SK-N-SH (cell line): ENCODE data around the gene DEPDC1B. TPM values are rescaled to one million over a fixed set of nuclear protein-coding genes. Genes with fewer than 3 reads are reported as not detected.

Experiments
- CTCF ChIA-PET: fragments of 300-600, 350-600 bp; formaldehyde crosslinking; extraction: SDS; loops from one replicate; lab custom pipeline; 2021; lab: Yijun Ruan, JAX
- POLR2A ChIA-PET: fragments of 350-600 bp; sonication (Branson Sonifier 250); formaldehyde crosslinking; extraction: SDS; loops from one replicate; lab custom pipeline; 2020; ENCODE audit warnings: antibody characterized with exemption, inconsistent platforms; lab: Yijun Ruan, JAX
- DNase-seq: peaks from one replicate; pipeline ENCODE4 v3.0.0; 2012
- H2AFZ ChIP-seq: fragments of 200-600 bp; sonication (generic); 2 replicates; pipeline ENCODE4 v1.8.1; 2016; ENCODE audit warnings: antibody characterized with exemption, mild to moderate bottlenecking, low read depth
- H3F3A ChIP-seq: fragments of 200-600 bp; sonication (generic); replicated peaks from 2 replicates; pipeline ENCODE3; 2016; ENCODE audit warnings: antibody characterized with exemption, mild to moderate bottlenecking; ENCODE audit not compliant: insufficient read depth
- H3K27ac ChIP-seq, 2 experiments: fragments of 200-500 bp in 1 of 2; fragments of 200-600 bp in 1 of 2; sonication (Bioruptor generic) in 1 of 2; sonication (generic), shearing (Covaris generic) in 1 of 2; 2 replicates each; pipeline versions ENCODE4 v1.5.1 to v1.6.1; 2014 to 2016; ENCODE audit warnings: low read depth in 2 of 2, inconsistent platforms in 1 of 2, low read length in 1 of 2, mild to moderate bottlenecking in 1 of 2, mixed read lengths in 1 of 2
- H3K27me3 ChIP-seq: fragments of 200-600 bp; sonication (generic), shearing (Covaris generic); 2 replicates; pipeline ENCODE4 v1.6.1; 2016; ENCODE audit warnings: mixed run types; ENCODE audit not compliant: insufficient read depth
- H3K36me3 ChIP-seq, 2 experiments: fragments of 200-500 bp in 1 of 2; fragments of 200-600 bp in 1 of 2; sonication (Bioruptor generic) in 1 of 2; sonication (generic) in 1 of 2; replicated peaks in 1 of 2; 2 replicates each; pipeline versions ENCODE3 to v1.5.1; 2014 to 2016; ENCODE audit warnings: low read length in 1 of 2, mild to moderate bottlenecking in 1 of 2; ENCODE audit not compliant: insufficient read depth in 2 of 2, control insufficient read depth in 1 of 2
- H3K4me1 ChIP-seq, 2 experiments: fragments of 200-500 bp in 1 of 2; fragments of 200-600 bp in 1 of 2; sonication (Bioruptor generic) in 1 of 2; sonication (generic), shearing (Covaris generic) in 1 of 2; 2 replicates each; pipeline versions ENCODE4 v1.5.1 to v1.6.1; 2014 to 2016; ENCODE audit warnings: low read depth in 1 of 2, low read length in 1 of 2, mixed run types in 1 of 2; ENCODE audit not compliant: insufficient read depth in 2 of 2, control insufficient read depth in 1 of 2
- H3K4me2 ChIP-seq: fragments of 200-600 bp; sonication (generic), shearing (Covaris generic); 2 replicates; pipeline ENCODE4 v1.6.1; 2017; ENCODE audit warnings: mixed run types
- H3K4me3 ChIP-seq, 2 experiments: fragments of 200-500 bp in 1 of 2; fragments of 200-600 bp in 1 of 2; sonication (Bioruptor generic) in 1 of 2; sonication (generic), shearing (Covaris generic) in 1 of 2; 2 replicates each; pipeline versions ENCODE4 v1.5.1 to v1.8.1; 2014 to 2016; ENCODE audit warnings: low read depth in 2 of 2, inconsistent platforms in 1 of 2, low read length in 1 of 2, mild to moderate bottlenecking in 1 of 2, mixed read lengths in 1 of 2, moderate library complexity in 1 of 2
- H3K79me2 ChIP-seq: fragments of 200-600 bp; sonication (generic); 2 replicates; pipeline ENCODE4 v1.8.1; 2017; ENCODE audit warnings: mild to moderate bottlenecking; ENCODE audit not compliant: insufficient read depth
- H3K9ac ChIP-seq: fragments of 200-600 bp; sonication (generic); 2 replicates; pipeline ENCODE4 v1.6.1; 2017; ENCODE audit warnings: mixed run types
- H3K9me2 ChIP-seq: fragments of 200-600 bp; sonication (generic); 2 replicates; pipeline ENCODE4 v1.6.1; 2017; ENCODE audit warnings: mixed run types
- H3K9me3 ChIP-seq: fragments of 200-600 bp; sonication (generic); 2 replicates; pipeline ENCODE4 v1.6.1; 2017; ENCODE audit warnings: mixed run types, mild to moderate bottlenecking, moderate library complexity
- H4K20me1 ChIP-seq: fragments of 200-600 bp; sonication (generic); 2 replicates; pipeline ENCODE4 v1.6.1; 2017; ENCODE audit warnings: mild to moderate bottlenecking, mixed run types; ENCODE audit not compliant: insufficient read depth
- CTCF ChIP-seq: fragments of 200-600 bp; sonication (generic); IDR thresholded peaks from 2 replicates; pipeline ENCODE4 v1.6.1; 2017; ENCODE audit warnings: antibody characterized with exemption, mild to moderate bottlenecking, moderate library complexity
- ELF1 ChIP-seq: IDR thresholded peaks from 2 replicates; pipeline ENCODE4 v1.4.0; 2012
- EP300 ChIP-seq, 2 experiments: IDR thresholded peaks; 2 replicates each; pipeline versions ENCODE4 v1.4.0 to v1.6.1; 2012; ENCODE audit warnings: borderline replicate concordance in 1 of 2, low read depth in 1 of 2, low read length in 1 of 2
- FOSL2 ChIP-seq: IDR thresholded peaks from 2 replicates; pipeline ENCODE4 v1.4.0; 2012; ENCODE audit warnings: low read depth, mild to moderate bottlenecking, moderate library complexity, borderline replicate concordance
- FOXJ3 ChIP-seq: sonication (generic); formaldehyde crosslinking; IDR thresholded peaks from 2 replicates; pipeline ENCODE4 v1.5.1; 2020; ENCODE audit warnings: mild to moderate bottlenecking, missing genetic modification reagents
- FOXM1 ChIP-seq: IDR thresholded peaks from 2 replicates; pipeline ENCODE4 v1.4.0; 2012; ENCODE audit warnings: low read depth, mild to moderate bottlenecking
- GATA2 ChIP-seq: sonication (generic); formaldehyde crosslinking; IDR thresholded peaks from 2 replicates; pipeline ENCODE4 v1.5.0; 2020; ENCODE audit warnings: mild to moderate bottlenecking, missing genetic modification reagents
- MXI1 ChIP-seq: IDR thresholded peaks from 2 replicates; pipeline ENCODE4 v1.6.1; 2012; ENCODE audit warnings: mild to moderate bottlenecking, low read depth, low read length, improper control_type of control experiment
- NFIC ChIP-seq: IDR thresholded peaks from 2 replicates; pipeline ENCODE4 v1.4.0; 2012; ENCODE audit warnings: borderline replicate concordance
- NRF1 ChIP-seq: IDR thresholded peaks from 2 replicates; pipeline ENCODE4 v1.6.1; 2012; ENCODE audit warnings: low read depth, mild to moderate bottlenecking, low read length
- POLR2AphosphoS5 ChIP-seq: IDR thresholded peaks from 2 replicates; pipeline ENCODE4 v1.6.1; 2012; ENCODE audit warnings: low read depth, low read length
- RAD21 ChIP-seq: IDR thresholded peaks from 2 replicates; pipeline ENCODE4 v1.6.1; 2012; ENCODE audit warnings: mild to moderate bottlenecking, low read length
- RXRA ChIP-seq: IDR thresholded peaks from 2 replicates; pipeline ENCODE4 v1.4.0; 2012; ENCODE audit warnings: low read depth, mild to moderate bottlenecking, borderline replicate concordance
- SMC3 ChIP-seq: IDR thresholded peaks from 2 replicates; pipeline ENCODE4 v1.6.1; 2012; ENCODE audit warnings: low read depth, low read length, improper control_type of control experiment
- TEAD4 ChIP-seq: IDR thresholded peaks from 2 replicates; pipeline ENCODE4 v1.4.0; 2012; ENCODE audit warnings: mild to moderate bottlenecking, borderline replicate concordance; ENCODE audit not compliant: insufficient read depth
- USF1 ChIP-seq: IDR thresholded peaks from 2 replicates; pipeline ENCODE4 v1.4.0; 2012; ENCODE audit warnings: low read depth, borderline replicate concordance
- WGBS: methylation state at CpG from one replicate; pipeline ENCODE4 v1.1.6; 2017; ENCODE audit warnings: low lambda C conversion rate; 5-methylcytosine and 5-hydroxymethylcytosine counted together
- polyA plus RNA-seq, 3 experiments: library from polyadenylated mRNA; depleted of rRNA; stranded (reverse); fragments of >200 nt; gene quantifications; 2 replicates each; pipeline ENCODE4 v1.2.3, GENCODE V29; 2012
- TF ChIP-seq, protein P1 (sequence below): fragments of 150-350 bp; IDR thresholded peaks from 2 replicates; pipeline ENCODE4 v1.6.1; 2016; ENCODE audit warnings: mild to moderate bottlenecking, low read depth, low read length
- TF ChIP-seq, protein P2 (sequence below): fragments of 150-350 bp; IDR thresholded peaks from 2 replicates; pipeline ENCODE4 v1.6.1; 2017; ENCODE audit warnings: antibody characterized with exemption, low read length, low read depth, borderline replicate concordance
- TF ChIP-seq, protein P3 (sequence below): IDR thresholded peaks from 2 replicates; pipeline ENCODE4 v1.4.0; 2012; ENCODE audit warnings: low read depth, borderline replicate concordance
- TF ChIP-seq, protein P4 (sequence below): IDR thresholded peaks from 2 replicates; pipeline ENCODE4; 2012
- TF ChIP-seq, protein P5 (sequence below): IDR thresholded peaks from 2 replicates; pipeline ENCODE4 v1.4.0; 2012; ENCODE audit warnings: low read depth

Gene DEPDC1B
- polyA plus RNA-seq, 1 of the 3 experiments (the other 2 are of a cell fraction), result 4.7 TPM

DNA sequence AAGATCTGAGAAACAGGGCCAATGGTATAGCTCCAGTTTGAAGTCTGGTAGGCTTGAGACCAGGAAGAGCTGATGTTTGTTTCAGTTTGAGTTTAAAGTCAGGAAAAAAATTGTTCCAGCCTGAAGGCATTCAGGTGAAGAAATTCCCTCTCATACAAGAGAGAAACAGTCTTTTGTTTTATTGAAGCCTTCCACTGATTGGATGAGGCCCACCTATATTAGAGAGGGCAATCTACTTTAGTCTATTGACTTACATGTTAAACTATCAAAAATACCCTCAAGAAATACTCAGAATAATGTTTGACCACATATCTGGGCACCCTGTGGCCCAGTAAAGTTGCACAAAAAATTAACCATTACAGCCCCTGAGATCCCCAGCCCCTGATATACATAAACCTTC is 5.2 kb upstream of the DEPDC1B start:
- POLR2A ChIA-PET, result no interaction called here
- Histone ChIP-seq H4K20me1 (no peaks in the 10 kb centered on the region), H2AFZ (no peak overlapping the region), H3K9ac (no peak overlapping the region), H3K4me3 (no peak overlapping the region), H3K4me1 (peaks cover 0 to 3% of the 10 kb centered on the region in 2 experiments; a peak in 2 of 4 replicates), H3K36me3 (no peaks in the 10 kb centered on the region), H3K27ac (no peak overlapping the region), H3F3A (no peaks in the 10 kb centered on the region), H3K9me3 (no peaks in the 10 kb centered on the region), H3K9me2 (no peaks in the 10 kb centered on the region), H3K27me3 (no peaks in the 10 kb centered on the region; the same call in 1 of the 2 replicates), H3K79me2 (no peaks in the 10 kb centered on the region), H3K4me2 (no peak overlapping the region)
- TF ChIP-seq EP300 (IDR thresholded peaks at IDR 0.05; ENCODE audit: borderline replicate concordance in 1 of 2, low read depth in 1 of 2, low read length in 1 of 2), result no peak
- TF ChIP-seq NRF1, result no peak
- TF ChIP-seq, protein P1, sequence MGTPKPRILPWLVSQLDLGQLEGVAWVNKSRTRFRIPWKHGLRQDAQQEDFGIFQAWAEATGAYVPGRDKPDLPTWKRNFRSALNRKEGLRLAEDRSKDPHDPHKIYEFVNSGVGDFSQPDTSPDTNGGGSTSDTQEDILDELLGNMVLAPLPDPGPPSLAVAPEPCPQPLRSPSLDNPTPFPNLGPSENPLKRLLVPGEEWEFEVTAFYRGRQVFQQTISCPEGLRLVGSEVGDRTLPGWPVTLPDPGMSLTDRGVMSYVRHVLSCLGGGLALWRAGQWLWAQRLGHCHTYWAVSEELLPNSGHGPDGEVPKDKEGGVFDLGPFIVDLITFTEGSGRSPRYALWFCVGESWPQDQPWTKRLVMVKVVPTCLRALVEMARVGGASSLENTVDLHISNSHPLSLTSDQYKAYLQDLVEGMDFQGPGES, result no peak
- TF ChIP-seq MXI1, result no peak
- no peak for TF ChIP-seq RXRA
- no peak for TF ChIP-seq TEAD4
- no peak for DNase-seq
- CTCF ChIA-PET, result no interaction called here

DNA sequence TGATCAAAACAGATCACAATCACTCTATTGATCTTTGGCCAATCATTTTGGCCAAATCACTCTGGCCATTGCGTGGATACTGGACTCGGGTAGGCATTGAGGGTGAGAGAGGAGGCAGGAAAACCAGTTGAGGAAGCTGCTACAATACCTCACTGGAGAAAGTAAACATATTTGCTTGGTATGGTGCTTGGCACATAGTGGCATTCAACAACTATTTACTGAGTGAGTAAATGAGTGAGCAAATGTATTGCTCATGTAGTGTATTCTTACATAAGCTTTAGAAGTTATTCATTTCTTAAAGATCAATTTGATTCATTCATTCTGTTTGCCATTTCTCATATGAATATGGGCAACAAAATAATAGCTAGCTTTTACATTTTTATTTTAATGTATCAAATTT is 4.0 kb upstream of the DEPDC1B start:
- Histone ChIP-seq H3K9ac (no peak overlapping the region), H3K4me3 (no peak overlapping the region), H3K4me2 (no peak overlapping the region), H4K20me1 (no peaks in the 10 kb centered on the region), H3F3A (peaks cover 9% of the 10 kb centered on the region), H3K27me3 (no peaks in the 10 kb centered on the region; the same call in 1 of the 2 replicates), H3K27ac (no peak overlapping the region), H3K36me3 (no peaks in the 10 kb centered on the region), H3K4me1 (peaks cover 0 to 3% of the 10 kb centered on the region in 2 experiments; a peak in 2 of 4 replicates), H2AFZ (no peak overlapping the region), H3K79me2 (peaks cover 1% of the 10 kb centered on the region; the same call in 1 of the 2 replicates), H3K9me3 (no peaks in the 10 kb centered on the region), H3K9me2 (no peaks in the 10 kb centered on the region)
- DNase-seq, result no peak
- TF ChIP-seq USF1 (no peak), EP300 (IDR thresholded peaks at IDR 0.05; ENCODE audit: borderline replicate concordance in 1 of 2, low read depth in 1 of 2, low read length in 1 of 2) (no peak), FOXM1 (no peak), GATA2 (CRISPR knock-in tag) (no peak), RAD21 (no peak), NFIC (no peak), POLR2AphosphoS5 (no peak), CTCF (no peak), FOXJ3 (CRISPR knock-in tag) (no peak), RXRA (no peak), FOSL2 (no peak), SMC3 (no peak), ELF1 (no peak)
- TF ChIP-seq, protein P2, sequence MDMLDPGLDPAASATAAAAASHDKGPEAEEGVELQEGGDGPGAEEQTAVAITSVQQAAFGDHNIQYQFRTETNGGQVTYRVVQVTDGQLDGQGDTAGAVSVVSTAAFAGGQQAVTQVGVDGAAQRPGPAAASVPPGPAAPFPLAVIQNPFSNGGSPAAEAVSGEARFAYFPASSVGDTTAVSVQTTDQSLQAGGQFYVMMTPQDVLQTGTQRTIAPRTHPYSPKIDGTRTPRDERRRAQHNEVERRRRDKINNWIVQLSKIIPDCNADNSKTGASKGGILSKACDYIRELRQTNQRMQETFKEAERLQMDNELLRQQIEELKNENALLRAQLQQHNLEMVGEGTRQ, result no peak
- TF ChIP-seq, protein P3, sequence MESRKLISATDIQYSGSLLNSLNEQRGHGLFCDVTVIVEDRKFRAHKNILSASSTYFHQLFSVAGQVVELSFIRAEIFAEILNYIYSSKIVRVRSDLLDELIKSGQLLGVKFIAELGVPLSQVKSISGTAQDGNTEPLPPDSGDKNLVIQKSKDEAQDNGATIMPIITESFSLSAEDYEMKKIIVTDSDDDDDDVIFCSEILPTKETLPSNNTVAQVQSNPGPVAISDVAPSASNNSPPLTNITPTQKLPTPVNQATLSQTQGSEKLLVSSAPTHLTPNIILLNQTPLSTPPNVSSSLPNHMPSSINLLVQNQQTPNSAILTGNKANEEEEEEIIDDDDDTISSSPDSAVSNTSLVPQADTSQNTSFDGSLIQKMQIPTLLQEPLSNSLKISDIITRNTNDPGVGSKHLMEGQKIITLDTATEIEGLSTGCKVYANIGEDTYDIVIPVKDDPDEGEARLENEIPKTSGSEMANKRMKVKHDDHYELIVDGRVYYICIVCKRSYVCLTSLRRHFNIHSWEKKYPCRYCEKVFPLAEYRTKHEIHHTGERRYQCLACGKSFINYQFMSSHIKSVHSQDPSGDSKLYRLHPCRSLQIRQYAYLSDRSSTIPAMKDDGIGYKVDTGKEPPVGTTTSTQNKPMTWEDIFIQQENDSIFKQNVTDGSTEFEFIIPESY, result no peak
- TF ChIP-seq, protein P4, sequence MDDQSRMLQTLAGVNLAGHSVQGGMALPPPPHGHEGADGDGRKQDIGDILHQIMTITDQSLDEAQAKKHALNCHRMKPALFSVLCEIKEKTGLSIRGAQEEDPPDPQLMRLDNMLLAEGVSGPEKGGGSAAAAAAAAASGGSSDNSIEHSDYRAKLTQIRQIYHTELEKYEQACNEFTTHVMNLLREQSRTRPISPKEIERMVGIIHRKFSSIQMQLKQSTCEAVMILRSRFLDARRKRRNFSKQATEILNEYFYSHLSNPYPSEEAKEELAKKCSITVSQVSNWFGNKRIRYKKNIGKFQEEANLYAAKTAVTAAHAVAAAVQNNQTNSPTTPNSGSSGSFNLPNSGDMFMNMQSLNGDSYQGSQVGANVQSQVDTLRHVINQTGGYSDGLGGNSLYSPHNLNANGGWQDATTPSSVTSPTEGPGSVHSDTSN, result no peak
- TF ChIP-seq, protein P5, sequence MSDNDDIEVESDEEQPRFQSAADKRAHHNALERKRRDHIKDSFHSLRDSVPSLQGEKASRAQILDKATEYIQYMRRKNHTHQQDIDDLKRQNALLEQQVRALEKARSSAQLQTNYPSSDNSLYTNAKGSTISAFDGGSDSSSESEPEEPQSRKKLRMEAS, result no peak
- 86% methylated on average over 2 of the region's 2 CpGs for WGBS
- ChIA-PET CTCF (no interaction called here), POLR2A (no interaction called here)
